Fibroblast of lung (primary cell): ENCODE results near the gene GFY.

Experiments
- CTCF ChIP-seq, 2 donors: IDR thresholded peaks in 1 of 2; conservative IDR thresholded peaks in 1 of 2; 1 replicate in 1 of 2; 2 replicates in 1 of 2; pipeline ENCODE4 v1.5.1; 2011 to 2012; ENCODE audit warnings: low read length in 2 of 2, control low read depth in 1 of 2, inconsistent platforms in 1 of 2, low read depth in 1 of 2, mild to moderate bottlenecking in 1 of 2
- EZH2 ChIP-seq: IDR thresholded peaks from 2 replicates; pipeline ENCODE4 v1.5.1; 2012; ENCODE audit warnings: low read length, control low read depth, mild to moderate bottlenecking; ENCODE audit errors: missing control alignments

- TF ChIP-seq CTCF (conservative IDR thresholded peaks at IDR 0.05 in 1 of 2, IDR thresholded peaks at IDR 0.05 in 1 of 2; ENCODE audit: low read depth in 1 of 2, low read length in 2 of 2) (no peak), EZH2 (no peak)
Observed at GRCh38 chr19:49395581-49396407, 29.4 kb upstream of the GFY start.
